Fibroblast of pulmonary artery (primary cell): ENCODE results near the gene BORCS6.

ENCODE experiments used
- DNase-seq: peaks from one replicate; pipeline ENCODE4 v3.0.0-alpha.2; 2010; ENCODE audit warnings: low read depth
- H3K4me3 ChIP-seq: replicated peaks from 2 replicates; pipeline ENCODE4 v1.5.1; 2011; ENCODE audit warnings: low read depth, mild to moderate bottlenecking, control low read depth, low read length, moderate library complexity
- CTCF ChIP-seq: IDR thresholded peaks from 2 replicates; pipeline ENCODE4 v1.5.1; 2011; ENCODE audit warnings: mild to moderate bottlenecking, control low read depth, low read length, inconsistent platforms; ENCODE audit errors: missing control alignments

The BORCS6 gene

GRCh38 chr17:8189711-8190477 lies at the start of gene BORCS6:
BORCS6 (minus strand) TSS chr17:8190180; CDS start chr17:8190140, 40 bp downstream.
- DNase-seq, result peak; percentile 99
- H3K4me3 ChIP-seq, result peak within 1 kb of the TSS; percentile 79
- no peak for TF ChIP-seq CTCF

- H3K4me3 ChIP-seq, result no peak overlapping the region
- TF ChIP-seq CTCF, result no peak
- DNase-seq, result no peak
Measured at GRCh38 chr17:8237886-8238285, 47.9 kb upstream of the BORCS6 start.

DNA sequence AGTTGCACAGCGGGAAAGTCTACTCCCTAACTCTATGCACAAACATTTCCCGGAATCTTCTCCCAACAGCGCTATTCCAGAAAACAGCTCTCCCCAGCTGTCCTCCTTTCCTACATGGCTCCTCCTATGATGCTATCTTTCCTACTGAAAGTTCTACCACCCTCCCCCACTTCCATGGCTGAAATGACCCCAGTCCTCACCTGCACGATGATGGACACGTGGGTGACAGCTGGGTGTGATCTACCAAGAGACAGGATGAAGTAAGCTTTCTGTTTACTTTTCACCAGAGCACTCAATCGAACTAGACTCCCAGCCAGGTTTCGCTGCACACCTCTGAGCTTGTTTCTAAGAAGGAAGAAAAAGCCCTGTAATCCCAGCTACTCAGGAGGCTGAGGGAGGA lies 47.2 kb upstream of the BORCS6 start:
- H3K4me3 ChIP-seq, result no peak overlapping the region
- DNase-seq, result no peak
- no peak for TF ChIP-seq CTCF

DNA sequence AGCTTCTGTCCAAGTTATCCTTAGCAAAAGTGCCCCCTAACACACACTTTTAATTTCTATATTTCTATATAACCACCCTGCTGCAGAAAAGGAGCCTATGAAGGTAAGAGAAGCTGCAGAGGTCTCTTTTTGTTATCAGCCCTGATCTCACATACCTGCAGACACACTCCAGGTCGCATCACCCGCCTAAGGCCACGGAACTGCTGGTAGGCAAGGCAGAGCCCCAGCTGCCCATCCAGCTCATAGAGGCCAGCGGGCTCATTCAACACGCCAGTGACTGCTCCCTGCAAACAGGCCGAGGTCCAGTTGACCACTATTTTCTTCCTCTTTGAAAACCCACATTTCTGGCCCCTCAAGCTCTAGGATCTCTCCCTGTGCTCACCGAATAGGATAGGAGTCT lies 45.7 kb upstream of the BORCS6 start:
- no peak for DNase-seq
- no peak for TF ChIP-seq CTCF
- no peak overlapping the region for H3K4me3 ChIP-seq

GRCh38 chr17:8234361-8235270 lies 44.6 kb upstream of the BORCS6 start:
- no peak for DNase-seq
- H3K4me3 ChIP-seq, result no peak overlapping the region
- no peak for TF ChIP-seq CTCF

- TF ChIP-seq CTCF, result no peak
- H3K4me3 ChIP-seq, result no peak overlapping the region
- DNase-seq, result no peak
Measured at GRCh38 chr17:8231701-8232100, 41.7 kb upstream of the BORCS6 start.
